Stimulated activated CD8-positive, alpha-beta memory T cell treated with anti-CD3 and anti-CD28 coated beads, Interleukin-12 subunit alpha, Interleukin-12 subunit beta, amount 100 ng/mL, for 24 hours (primary cell): Measurements from ENCODE around the gene RAPGEF6.
"Not testable (repeated sequence)": the region's sequence is repeated elsewhere in the genome, so short reads cannot be mapped to it uniquely, and the experiment has no call there.

Experiments used
- DNase-seq: peaks from one replicate; pipeline ENCODE4 v3.0.0-alpha.2; 2020; ENCODE audit errors: extremely low read depth

Gene RAPGEF6

DNA sequence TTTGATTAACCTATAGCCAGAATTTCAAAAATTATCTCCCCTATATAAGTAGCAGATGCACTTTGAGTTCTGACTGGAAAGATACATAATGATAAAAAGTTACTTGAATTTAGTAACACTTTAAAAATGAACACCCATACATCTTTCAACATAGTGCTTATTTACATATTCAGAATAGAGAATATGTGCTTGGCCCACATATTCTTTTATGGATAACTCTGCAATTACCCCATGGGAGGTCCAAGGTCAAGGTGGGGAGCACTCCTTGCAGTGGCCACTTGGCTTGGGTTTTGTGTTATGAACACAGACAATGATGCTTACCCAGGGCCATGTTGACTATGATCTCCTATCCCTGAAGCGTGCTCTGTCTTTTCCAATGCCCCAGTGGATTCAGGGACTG lies 201.9 kb downstream of the RAPGEF6 start:
- no peak for DNase-seq

DNA sequence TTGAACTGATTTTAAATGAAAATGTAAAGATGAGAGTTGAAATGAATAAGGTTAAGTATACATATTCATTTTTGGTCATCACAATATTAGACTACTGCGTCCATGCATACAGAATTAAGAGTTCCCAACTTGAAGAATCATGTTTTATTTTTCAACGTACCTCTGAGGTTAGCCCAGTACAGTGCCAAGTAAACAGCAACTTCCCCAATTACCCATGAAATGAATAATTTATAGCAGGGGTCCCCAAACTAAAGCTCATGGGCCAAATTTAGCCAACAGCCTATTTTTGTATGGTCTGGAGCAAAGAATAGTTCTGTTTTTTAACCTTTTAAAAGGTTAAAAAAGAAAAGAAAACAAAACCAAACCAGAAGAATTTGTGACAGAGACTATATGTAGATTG lies 203.2 kb downstream of the RAPGEF6 start:
- no peak for DNase-seq

DNA sequence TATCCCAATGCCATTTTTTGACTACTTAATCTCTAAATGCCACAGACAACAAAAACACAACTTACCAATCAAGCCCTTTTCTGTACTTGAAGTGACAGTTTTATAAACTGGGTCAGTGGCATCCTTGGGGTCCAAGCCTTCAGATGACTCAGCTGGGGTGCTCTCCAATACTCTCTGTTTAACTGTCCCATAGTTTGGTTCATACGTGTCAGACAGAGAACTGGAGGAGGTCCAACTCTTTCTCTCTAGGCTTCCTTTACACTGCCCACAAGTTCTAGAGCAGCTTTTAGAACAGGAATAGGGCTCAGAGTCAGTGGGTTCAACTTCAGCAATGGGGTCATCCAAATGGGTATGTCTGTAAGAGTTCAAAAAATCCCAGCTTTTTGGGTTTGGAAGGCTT lies 204.2 kb downstream of the RAPGEF6 start:
- DNase-seq = no peak

DNA sequence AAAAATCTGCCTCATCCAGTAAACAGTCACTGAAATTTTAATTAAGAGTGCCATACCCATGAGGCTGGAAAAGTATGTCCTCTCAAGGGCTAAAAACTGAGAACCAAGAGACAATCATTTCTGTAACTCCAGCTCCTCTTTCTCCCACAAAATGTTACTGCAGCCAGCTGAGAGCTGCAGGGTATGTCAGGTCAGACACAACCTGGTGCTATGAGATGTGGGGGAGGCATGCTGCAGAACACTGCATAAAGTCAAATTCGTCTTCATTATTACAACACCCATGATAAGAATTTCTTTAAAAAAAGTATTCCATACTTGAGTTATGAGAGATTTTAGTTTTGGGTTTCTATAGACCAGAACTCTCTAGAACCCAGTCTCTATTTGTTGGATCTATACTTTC lies 209.0 kb downstream of the RAPGEF6 start:
- no peak for DNase-seq

DNA sequence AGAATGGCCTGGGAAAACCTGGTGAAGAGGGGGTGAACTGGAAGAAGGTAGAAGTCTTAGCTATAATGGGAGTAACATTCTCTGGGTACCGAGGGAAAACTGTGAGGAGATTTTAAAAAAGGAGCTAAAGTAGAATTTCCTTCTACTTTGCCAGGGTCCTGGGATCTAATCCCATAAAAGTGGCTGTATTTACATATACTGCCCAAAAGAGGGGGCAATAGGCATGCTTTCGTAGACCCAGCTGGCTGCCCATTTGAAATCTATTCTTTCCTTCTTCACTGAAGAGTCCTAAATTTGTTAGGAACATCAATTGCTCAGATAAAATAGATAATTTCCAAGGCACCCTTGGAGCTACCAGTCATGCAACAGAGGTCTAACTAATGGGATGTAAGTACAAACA lies 212.0 kb downstream of the RAPGEF6 start:
- DNase-seq = no peak

DNA sequence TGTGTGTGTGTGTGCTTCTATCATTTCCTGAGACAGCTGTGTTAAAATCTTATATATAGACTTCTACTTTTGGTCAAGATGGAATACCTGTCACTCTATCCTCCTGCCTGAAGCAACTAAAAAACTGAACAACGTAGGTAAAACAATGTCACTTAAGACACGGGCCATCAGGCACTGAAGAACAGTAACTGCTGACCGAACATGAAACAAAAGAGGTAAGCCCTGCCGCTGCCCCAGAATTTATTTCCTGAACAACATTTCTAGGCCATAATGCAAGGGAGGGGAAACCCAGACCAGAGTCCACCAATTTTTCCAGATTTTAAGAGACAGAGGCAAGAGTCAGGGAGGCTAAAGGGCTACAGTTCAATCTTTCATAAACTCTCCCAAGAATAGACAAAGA lies 215.2 kb downstream of the RAPGEF6 start:
- no peak for DNase-seq

DNA sequence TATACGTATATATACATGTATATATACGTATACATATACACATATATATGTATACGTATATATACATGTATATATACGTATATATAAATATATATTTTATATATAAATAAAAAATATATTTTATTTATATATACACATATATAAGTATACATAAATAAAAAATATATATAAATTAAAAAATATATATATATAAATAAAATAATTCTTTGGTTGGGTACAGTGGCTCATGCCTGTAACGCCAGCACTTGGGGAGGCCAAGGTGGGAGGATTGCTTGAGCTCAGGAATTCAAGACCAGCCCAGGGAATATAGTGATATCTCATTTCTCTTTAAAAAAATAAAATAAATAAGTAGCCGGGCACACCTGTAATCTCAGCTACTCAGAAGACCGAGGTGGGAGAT lies 216.2 kb downstream of the RAPGEF6 start:
- DNase-seq = no peak

DNA sequence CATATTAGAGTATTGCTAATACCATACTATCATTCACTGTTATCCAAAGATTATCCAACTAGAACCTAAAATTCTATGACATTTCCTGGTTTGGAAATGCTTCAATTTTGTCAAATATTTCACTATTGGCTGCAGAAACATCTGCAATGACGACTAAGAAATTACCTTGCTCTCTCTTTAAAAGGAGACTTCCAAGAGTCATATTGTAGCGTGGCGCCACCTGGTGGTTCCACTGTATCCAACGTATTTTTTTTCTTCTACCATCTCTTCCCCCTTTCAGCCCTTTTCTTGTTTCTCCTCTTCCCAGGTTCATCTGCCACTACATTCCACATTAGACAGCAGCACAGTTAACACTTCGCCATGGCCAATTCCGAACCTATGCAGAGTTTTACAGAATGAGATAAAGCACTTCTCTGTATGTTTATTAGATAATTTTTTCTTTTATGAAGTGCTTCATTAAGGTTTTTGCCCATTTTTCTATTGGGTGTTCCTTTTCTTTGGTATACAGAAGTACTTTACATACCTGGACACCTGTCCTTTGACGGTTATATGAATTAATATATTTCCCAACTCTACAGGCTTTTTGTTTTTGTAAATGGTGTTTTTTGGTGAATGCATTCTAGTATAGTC lies 217.7 kb downstream of the RAPGEF6 start:
- DNase-seq = peak; percentile 58

DNA sequence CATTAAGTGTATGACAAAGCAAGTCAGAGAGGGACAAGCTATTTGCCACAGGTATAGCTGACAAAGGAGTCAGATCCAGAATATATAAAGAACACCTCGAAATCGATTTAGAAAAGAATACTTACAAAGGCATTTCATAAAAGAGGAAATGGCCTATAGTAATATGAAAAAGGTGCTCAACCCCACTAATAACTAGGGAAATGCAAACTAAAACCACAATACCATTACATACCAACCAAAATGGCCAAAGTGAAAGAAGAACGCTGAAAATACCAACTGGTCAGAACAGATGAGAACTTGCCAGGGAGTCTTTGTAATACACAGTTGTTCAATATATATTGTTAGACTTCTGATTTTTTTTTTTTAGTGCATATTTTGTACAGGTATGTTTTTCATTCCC lies 218.3 kb downstream of the RAPGEF6 start:
- no peak for DNase-seq

DNA sequence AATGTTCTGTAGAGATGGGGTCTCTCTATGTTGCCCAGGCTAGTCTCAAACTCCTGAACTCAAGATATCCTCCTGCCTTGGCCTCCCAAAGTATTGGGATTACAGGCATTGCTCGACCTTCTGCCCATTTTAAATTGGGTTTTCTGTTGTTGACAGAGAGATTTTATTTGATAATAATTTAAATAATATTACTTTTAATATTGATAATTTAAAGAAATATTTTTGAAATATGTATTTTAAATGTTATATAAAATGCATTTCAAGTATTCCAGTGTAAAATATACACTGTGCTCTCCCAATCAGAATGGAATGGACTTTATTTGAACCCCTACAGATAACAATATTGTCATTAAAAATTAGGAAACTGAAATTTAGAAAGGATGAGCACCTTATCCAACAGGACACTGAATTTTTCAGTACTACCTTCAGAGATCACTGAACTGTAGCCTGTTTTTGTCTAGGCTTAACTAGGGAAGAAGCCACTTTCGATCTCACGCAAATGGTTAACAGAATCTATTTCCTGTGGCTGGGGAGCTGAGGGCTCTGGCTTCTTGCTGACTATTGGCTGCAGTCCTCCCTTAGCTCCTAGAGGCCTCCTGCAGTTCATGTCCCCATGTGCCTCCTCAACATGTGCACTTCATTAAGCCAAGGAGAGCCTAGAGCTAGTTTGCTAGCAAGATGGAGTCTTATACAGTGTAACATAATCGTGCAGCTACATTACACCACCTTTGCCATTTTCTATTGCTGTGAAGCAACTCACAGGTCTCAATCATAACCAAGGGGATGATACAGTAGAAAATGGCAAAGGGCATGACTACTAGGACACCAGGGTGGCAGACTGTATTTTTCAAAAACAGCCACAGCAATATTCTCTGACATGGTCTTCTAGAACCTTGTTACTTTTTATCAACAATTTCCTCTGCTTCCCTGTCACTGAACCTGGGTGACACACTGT lies 221.1 kb downstream of the RAPGEF6 start:
- DNase-seq = no peak

DNA sequence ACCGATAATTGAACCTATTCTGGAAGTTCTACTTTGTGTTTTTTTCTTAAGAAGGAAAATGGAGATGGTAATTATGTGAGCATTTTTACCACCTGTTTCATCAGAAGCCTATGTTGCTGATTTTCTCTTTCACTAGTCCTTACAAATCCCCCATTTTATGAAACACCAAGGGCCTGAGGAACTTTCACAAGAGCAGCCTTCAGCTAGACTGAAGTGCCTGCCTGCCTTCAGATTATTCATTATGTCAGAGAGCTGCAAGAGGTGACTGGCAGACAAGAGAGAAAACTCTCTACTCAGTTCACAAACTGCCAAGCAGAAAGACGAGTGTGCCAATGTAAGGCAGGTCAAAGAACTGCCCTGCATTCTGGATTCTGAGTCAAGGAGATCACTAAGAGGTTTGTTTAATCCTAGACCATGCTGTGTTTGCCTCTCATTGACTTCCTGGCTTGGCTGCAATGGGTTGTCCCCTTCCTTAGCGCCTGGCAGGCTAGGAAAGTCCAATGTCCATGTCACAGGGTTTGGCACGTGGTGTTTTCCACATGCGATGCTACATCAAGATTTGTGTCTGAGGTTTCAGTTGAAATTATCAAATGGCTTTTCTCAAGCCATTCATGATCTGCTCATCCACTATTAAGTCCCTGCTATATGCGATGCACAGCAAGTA lies 227.9 kb downstream of the RAPGEF6 start:
- DNase-seq = no peak

DNA sequence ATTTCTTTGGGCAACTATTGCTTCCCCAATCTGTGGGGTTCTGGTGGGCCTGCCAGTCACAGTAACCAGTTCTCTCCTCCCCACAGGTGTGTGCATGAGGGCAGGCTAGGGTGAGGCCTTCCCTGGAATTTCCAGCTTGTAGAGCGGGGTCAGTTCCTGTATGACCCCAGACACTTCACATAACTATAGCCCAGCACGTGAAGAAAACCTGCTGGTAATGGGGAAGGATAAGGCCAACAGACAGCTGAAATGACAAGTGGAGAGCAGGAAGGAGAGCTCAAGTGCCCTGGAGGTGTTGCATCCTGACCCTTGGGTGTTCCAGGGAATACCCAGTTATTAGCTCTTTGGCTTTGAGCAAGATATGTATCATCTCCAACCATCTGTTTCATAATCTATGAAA lies 229.0 kb downstream of the RAPGEF6 start:
- no peak for DNase-seq

DNA sequence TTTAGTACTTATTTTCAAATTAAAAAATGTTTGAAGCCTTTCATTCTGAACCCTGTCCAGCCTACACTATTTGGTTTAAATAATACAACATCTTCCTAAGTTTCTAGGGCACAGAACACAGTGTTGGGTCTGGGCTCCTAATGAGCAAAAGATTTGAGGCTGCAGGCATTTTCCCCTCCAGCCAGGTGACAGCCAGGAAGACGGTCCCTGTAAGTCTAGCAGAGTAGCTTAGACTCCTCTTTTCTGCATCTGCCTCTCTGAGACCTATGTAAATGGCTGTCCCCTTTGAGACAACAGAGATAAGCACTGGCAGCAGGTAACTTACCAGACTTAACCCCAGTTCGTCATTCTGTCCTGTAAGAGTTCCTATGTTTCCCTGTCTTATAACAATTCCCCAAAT lies 229.4 kb downstream of the RAPGEF6 start:
- DNase-seq = no peak

DNA sequence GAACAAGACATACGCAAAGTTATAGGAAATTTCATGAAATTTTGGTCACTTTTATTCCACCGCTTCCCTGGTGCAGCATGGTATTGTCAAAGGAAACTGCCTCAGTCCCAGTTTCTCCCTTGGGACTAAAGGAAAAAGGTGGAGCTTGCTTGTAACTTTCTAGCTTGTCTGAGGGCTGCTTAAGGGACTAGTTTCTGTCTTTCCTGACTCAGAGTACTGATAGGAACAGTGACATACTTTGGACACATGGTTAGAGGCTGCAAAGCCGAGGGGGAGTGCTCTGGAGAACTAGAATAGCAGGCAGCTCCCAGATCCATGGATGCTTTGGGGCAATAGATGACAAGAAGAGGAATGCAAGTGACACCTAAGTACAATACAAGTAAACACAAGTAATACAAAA lies 234.4 kb downstream of the RAPGEF6 start:
- no peak for DNase-seq

DNA sequence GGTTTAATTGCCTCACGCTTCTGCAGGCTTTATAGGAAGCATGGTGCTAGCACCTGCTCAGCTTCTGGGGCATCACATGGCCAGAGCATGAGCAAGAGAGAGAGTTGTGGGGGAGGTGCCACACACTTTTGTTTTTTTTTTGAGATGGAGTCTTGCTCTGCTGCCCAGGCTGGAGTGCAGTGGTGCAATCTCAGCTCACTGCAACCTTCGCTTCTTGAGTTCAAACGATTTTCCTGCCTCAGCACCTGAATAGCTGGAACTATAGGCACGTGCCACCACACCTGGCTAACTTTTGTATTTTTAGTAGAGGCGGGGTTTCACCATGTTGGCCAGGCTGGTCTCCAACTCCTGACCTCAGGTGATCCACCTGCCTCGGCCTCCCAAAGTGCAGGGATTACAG lies 236.0 kb downstream of the RAPGEF6 start:
- DNase-seq = not testable (repeated sequence)

DNA sequence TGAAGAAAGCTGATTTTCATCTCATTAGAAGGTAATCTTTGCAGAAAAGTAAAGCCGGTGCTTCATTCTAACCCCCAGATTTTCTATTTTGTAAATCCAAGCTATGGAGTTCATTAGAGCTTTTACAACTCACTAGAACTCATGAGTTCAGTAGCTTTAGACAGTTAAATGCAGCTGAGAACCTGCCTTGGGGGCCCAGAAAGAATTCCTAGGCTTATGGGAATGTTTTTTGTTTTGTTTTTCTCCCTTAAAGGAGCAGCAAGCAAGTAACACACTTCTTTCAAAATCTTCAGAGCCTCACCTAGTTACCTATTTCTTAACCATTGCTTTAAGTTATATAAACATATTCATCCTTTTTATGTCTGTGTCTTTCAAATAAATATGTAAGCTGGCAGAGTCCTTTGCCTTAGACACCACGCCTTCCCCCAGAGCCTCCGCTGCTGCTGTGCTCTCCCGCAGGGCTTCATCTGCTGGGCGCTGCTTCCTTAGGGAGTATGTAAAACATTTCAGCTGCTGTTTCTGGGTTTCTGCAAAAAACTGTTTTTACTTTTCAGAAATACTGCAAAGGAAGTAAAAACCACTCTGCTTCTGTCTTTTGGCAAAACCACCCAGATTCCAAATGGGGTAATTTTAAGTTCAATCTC lies 238.3 kb downstream of the RAPGEF6 start:
- DNase-seq = no peak

DNA sequence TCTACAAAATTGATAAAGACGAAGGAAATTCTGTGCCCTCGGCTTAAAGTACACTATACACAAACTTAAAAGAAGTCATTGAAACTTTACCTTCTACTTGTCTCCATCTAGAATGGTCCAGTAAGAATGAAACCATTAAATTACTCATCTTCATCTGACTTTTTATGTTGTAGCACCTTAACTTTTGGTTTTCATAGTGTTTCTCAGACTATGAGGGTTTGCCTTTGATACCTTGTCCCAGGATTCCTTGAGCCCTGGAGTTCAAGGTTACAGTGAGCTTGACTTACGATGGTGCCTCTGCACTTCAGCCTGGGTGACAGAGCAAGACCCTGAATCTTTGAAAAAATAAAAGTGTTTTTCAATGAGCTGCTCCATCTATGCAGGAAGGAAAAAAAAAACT lies 239.0 kb downstream of the RAPGEF6 start:
- no peak for DNase-seq

DNA sequence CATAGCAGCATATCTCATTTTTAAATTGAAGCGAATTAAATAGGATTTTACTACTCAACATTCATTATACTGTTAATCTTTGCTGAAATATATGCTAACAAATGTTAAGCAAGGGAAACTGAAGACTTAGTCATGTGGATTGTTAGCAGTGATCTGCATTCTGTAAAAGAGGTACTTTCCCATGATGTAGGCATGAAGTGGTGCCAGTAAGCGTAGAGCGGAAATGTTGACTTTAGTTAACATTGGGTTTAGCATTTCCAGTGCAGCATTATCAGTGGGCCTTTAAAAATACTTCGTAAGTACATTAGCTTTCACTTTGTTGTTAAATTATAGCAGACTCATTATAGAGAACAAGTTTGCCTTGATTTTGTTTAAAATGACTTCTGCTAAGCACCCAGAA lies 240.9 kb downstream of the RAPGEF6 start:
- DNase-seq = no peak

DNA sequence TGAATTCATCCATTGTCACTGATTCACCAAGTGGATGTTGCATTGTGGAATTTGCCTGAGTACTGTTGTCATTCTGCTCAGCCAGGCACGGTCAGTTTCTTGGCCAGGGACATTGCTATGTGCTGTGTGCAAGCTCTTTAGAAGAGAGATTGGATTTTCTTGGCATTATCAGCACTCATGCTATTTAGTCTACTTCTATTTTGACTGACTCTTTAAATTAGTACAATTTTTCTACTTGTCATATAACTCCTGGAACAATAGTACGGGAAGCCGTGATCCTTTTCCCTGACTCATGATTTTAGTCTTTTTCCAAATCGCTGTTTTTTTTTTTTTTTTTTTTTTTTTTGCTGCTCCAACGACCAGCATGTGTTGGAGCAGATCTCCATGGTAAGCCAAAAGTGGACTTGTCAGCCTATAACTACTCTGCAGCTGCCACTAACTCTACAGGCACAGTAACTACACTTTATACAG lies 241.5 kb downstream of the RAPGEF6 start:
- DNase-seq = no peak

DNA sequence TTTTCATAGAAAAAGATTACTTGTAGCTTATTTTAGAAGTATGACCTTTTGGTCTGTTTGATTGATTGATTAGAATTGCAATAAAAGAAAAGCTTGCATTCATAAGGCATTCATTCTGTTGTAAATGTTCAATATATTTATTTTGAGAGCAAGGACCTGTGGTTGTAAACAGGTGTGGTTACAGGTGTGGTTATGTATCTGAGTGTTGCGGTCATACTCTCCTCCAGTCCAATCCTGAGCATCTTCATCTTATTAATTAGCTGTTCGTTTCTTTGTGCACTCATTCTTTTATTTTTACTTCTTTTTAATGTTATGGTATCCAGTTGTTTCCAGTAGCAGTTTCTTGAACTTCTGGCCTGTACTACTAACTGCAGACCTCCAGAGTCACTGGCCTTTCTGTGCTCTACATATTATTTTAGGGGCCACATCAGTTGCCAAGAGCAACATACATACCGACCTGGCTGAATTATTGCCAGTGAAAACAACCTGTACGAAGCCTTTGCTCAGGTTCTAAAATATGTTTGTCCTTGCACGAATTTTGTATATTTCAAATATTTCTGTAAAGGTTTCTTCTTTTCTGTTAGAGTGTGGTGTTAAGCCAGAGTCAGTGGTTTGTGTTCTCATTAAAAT lies 242.4 kb downstream of the RAPGEF6 start:
- no peak for DNase-seq

DNA sequence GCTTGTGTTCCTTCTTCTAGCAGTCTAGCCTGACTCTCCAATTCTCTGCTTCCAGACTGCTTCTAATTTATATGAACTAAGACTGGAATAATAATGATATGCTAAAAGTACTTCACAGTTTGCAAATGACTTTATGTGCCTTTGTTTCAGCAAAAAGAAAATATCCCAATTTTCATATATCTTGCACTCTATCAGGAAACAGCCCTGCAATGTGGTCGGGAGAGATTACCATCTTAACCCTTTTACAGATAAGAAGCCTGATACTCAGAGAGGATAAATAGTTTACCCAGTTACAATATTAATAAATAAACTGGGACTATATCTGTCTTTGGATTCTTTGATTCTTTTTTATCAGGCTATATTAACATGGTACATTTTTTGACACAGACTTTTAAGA lies 245.2 kb downstream of the RAPGEF6 start:
- DNase-seq = no peak
